HG02885 (cell line): ENCODE data around the gene SECISBP2.

ENCODE experiments used
- ATAC-seq: cut with Tn5 transposase; IDR thresholded peaks from one replicate; pipeline ENCODE4 v1.9.1; 2021; ENCODE audit warnings: mild to moderate bottlenecking; ENCODE audit not compliant: unreplicated experiment, poor library complexity

Gene SECISBP2

DNA sequence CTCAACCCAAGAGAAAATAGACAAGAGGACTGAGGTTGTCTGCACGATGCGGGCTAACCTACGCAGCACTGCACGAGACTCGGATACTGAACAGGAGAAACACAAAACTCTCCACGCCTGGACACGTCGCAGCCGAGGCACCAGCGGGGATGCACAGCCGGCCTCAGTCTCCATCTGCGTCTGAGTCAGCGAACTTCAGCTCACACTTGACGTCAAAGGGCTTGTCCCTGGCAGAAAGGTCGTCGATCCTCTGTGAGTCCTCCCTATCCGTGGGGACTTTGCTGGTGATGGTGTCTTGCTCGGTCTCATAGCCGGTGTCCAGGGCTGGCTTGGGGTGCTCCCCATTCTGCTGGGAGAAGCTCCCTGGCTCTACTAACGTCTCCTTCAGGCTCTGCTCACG, 60.2 kb downstream of the SECISBP2 start:
- ATAC-seq = no peak

DNA sequence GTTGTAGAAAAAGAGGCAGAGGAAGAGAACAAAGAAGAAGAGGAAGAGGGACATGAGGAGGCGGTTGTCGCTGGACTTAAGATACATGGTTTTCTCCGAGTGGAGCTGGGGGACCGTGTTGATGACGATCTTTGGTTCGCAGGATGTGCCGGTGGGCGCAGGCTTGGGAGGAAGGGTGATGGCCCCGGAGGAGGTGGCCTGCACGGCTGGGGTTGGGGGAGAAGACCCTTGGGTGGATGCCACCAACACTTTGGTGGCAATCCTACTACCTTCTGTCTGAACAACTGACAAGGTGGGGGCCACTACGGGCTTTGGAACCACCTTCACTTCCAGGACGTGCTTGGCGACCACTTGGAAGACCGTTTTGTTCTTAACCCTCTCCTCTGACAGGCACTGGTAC, 60.7 kb downstream of the SECISBP2 start:
- ATAC-seq = no peak

DNA sequence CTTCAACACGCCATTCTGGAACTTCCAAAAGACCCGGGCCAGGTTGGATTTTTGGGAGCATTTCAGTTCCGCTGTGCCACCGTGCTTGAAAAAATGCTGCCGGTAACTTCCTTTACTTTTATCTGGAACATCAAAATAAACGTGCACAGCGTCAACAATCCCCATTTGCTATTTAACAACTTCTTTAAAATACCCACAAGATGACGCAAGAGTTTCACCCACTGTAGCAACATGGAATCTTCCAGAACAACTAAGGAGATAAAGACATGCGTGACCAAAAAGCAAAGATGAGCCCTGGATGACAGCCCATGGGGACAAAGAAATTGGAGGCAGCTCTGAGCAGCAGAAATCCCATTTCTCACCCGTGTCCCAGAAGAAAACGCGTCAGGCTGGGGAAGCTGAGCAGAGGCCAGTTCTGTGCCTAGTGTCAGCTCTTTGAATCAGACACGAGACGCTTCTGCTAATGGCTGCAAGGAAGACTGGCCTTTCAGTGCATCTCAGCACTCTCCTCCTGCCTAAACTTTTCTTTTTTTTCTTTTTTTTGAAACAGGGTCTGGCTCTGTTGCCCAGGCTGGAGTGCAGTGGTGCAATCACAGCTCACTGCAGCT, 61.3 kb downstream of the SECISBP2 start:
- no peak for ATAC-seq

DNA sequence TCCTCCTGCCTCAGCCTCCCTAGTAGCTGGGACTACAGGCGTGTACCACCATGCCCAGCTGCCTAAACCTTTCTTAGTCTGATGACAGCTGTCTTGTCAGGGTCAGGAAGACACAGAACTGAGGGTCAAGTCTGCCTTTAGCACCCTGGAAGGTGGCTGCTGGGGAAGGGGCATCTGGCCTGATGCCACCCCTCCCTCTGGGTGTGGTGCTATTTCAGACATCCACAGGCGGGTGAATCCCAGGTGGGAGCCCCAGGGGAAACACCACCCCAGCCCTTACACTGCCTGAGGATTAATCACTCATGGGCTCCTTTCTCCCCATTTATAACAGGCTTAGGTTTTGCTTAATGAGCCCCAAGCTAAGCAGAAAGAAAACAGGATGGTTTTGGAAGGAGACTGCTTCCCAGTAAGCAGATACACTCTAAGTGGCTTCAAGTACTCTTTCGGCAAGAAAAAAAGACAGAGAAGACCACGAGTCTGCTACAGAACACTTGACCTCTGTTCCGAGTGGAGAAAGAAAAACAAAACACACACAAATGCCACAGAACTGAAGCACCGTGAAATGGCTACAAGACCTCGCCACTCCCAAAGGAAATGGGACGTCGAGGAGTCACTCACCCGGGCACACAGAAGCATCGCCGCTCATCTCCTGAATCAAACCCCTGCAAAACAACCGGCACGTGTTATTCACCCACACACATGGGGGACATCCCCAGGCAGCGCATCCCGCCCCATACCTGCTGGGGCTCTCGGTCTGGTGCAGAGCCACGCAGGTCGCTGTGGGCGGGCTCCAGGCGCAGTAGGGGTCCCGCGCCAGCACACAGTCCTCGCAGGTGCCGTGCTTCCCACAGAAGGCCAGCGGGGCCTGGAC, 62.4 kb downstream of the SECISBP2 start:
- no peak for ATAC-seq

DNA sequence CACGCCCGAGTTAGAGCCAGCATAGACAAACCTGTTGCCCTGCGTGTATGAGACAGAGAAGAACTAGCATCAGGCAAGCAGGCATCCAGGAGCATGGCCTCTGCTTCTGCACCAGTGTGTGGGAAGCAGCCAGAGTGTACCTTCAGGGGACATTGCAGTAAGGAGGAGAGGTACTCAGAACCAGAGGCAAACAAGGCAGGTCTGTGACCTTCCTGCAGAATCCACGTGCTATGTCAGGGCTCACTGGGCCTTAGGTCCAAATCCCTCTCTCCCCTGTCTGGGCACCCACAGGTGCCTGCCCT, 63.0 kb downstream of the SECISBP2 start:
- ATAC-seq = no peak

DNA sequence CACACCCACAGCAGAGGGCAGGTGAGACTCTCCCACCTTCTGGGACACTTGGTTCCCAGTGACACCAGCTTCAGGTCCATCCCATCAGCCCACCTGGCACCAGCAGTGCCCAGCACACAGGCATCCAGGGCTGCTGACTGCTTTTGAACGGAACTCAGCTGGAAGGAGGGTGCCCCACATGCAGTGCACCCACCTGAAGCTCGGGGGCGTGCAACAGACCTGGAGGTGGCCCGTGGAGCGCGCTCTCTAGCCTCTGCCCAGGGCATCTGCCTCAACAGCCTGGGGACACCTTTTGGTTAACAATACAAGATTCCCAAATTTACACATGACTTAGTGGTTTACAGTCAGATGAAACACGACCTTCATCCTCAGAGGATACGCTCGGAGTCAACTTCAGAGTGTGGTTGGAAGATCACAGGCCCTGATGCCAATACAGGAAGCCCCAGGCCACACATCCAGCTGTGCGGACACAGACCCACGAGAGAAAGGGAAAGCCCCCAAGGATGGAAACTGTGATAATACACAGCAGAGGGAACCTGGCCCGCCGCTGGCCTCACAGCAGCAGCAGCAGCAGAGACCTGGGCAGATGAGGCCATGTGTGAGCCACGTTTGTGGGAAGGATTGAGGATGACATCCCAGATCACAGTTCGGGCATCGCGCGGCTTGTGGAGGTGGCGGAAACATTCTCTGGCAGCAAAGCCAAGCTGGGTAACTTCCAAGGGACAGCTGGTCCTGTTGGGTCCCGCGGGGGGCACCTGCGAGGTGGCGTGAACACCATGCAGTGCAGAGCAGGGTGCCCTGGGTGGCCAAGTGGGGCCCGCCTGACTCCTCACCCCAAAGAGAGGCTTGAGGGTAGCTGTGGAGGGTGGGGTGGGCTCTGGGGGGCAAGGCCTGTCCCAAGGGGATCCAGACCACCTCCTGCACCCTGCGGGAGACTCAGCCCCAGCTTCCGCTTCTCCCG, 64.0 kb downstream of the SECISBP2 start:
- no peak for ATAC-seq

DNA sequence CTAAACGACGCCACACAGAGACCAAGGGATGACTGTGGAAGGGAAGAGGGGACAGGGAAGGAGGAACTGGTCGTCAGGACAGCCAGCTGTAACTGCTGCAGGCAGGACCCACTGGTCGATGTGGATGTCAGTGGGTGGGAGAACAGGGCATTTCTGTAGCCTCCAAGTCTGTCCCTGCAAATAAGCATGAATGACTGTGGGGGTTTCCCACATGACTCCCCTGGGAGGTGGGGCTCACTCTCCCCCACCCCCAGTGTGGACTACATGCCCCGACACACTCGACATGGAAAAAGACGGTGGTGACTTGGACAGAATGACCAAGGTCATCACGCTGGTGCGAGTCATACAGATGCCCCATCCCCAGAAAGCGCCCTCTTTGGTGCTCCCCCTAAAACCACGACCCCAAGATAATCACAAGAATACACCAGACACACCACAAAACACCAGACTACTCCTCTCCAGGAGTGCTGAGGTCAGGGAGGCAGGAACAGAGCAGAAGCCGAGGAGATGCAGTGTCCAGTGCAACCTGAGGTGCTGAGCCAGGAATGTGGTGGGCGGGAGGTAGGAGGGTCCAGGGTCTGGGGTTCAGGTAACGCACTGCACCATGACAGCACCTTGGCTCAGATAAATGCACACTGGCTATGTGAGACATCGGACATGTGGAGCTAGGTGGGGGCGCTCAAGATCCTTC, 64.9 kb downstream of the SECISBP2 start:
- no peak for ATAC-seq

DNA sequence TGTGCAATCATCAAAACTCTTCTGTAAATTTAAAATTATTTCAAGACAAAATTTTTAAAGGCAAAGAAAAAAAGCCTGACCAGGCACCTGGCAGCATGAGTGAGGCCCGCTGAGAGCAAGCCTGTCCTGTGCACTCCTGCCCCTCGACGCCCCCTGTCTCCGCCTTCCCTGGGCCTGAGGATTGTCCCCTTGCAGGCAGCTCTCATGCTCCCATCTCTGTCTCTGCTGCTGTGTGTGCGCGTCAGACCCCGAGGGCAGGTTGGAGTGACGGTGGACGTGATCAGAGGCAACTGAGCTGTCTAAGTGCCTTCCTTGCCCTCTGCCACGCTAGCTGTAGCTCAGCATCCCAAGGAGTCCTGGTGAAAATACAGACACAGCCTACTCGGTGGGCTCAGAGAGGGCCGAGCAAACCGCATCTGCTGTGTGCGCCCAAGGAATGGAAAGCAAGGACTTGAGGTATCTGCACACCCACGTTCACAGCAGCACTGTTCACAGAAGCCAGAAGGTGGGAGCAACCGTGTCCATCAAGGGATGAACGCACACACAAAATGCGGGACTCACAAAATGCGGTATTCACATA, 65.5 kb downstream of the SECISBP2 start:
- no peak for ATAC-seq

DNA sequence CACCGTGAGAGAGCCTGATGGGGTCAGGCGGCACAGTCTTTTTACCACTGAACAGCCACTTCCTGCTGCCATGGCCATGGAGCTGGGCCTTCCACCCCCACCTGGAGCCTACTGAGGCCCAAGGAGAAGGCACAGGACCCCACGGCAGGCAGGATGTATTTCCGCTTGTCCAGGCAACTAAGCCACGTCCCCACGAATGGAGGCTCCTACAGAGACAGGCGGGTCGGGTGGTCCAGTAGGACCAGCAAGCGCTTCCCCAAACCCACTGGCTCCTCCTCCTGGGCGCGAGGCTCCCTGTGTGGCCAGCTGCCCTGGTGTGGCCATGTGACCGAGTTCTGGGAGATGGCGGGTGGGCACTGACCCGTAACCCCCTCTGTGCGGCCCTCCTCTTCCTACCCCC, 66.5 kb downstream of the SECISBP2 start:
- no peak for ATAC-seq

DNA sequence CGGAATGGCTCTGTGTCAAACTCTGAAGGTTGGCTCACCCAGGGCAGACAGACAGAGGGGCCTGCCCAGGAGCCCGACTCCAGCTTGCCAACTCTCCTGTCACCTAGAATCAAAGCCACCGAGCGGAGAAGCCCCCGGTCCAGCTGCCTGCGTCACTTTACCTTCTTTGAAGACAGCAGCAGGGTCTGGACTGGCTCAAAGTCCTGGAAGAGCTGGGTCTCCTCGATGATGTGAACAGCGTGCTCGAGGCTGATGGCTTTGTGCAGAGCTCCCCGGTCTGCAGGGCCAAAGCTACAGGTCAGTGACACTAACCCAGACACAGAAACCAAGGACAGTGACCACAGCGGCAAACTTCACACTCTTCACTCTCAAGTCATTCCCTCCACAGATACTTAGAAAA, 67.9 kb downstream of the SECISBP2 start:
- ATAC-seq = no peak

DNA sequence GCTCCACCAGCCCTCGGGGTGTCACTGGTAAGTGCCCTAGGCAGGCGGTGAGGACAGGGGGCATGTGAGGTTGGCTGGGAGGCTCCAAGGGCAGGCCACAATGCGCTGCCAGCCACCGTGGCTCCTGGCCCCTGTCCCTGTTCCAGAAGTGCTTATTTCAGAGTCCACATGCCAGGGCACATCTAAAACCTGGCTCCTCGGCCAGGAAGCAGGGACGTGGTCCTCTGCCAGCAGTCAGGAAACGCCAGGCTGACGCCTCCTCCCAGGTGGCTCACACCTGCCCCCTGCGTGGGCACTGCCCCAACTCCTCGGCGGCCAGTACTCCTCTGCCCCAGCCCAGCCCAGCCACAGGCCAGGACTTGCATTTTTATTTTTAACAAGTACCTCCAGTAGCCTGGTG, 68.5 kb downstream of the SECISBP2 start:
- no peak for ATAC-seq

DNA sequence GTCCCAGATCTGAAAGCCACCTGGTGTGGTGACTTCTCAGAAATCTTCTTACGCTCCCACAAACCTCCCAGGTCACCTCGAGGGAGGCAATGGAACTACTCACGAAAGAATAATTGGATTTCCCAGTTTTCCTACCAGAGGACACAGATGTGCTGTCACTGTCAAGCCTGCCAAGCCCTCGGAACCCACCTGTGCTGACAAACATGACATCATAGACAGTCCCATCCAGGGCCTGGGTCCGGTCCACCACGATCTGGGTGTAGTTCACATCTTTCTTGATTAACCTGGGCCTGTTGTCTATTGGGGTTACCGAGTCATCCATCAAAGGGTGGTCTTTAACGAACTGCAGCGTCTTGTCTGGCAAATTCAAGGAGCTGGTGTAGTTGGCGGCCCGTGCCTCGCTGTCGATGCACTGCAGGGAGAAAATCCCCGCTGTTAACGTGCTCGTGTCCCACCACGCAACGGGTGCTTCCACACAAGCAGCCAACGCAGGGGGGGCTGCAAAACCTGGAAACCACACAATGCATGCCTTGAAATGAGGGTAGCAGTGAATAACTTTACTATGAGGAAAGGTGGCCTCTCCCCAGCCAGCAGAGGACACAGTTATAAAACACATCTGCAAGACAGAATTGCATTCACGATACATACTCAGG, 69.0 kb downstream of the SECISBP2 start:
- ATAC-seq = no peak

DNA sequence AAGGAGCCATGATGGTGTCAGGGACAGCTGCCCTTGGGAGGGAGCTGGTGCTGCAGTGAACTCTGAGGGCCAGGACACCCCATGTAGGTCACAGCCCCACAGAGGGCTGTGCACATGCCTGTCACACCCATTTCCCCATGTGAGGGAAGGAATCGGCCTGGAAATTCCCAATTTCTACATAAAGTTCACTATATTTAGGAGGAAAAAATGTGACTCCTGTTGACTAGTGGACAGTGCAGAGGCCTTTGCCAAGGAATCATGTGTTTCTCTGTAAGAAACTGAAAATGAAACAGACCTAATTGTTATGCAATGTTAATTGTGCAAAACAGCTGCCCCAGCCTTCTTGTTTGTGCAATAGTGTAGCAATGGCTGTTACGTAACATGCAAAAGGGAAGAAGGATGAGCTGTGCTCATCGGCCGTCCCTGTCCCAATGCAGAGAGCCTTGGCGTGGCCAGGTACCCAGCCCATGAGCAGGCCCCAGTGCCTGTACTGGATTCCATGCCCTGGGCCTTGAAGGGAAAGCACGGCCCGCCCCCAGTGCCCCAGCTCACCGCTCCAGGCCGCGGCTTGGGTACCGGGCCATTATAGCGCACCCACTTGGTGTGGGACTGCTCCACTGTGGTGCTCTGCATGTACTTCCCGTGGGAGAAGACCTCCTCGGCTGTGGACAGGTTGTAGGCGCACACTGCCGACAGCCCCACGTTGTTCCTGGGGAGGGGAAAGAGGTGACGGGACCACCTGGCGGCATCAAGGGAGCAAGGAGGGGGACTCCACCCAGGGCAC, 70.0 kb downstream of the SECISBP2 start:
- ATAC-seq = no peak

DNA sequence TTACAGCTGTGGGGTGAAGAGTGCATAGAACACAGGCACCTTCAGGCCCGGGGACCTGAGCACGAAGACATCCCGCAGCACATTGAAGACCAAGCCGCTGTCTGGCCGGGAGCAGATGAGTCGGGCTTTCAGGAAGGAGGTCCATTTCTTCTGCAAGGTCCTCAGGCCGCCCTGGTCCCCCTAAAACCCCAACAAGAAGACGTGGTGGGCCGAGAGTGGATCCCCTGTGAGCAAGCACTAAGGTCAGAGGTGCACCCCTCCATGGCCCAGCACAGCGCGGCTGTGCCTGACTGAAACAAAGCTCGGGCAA, 70.5 kb downstream of the SECISBP2 start:
- ATAC-seq = no peak

DNA sequence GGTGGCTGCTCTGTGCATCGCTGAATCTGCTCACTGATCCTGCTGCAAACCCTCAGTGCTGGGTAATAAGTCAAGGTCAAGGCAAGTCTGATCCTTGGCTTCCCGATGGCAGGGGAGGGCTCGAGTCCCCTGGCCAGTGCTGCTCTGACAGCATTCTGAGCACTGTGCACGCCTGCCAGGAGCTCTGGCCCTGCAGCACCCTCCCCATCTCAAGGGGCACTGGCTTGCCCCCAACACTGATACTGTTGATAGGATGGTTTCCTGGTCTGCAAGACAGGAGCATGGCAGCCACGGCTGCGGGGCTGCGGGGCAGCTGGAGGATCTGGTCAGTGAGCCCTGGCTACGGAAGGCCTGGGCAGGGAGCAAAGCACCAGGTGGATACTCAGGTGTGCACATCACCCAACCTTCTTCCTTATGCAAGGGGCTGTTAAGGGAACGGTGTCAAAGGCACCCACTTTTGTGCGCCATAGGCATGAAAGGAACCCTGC, 71.8 kb downstream of the SECISBP2 start:
- no peak for ATAC-seq

DNA sequence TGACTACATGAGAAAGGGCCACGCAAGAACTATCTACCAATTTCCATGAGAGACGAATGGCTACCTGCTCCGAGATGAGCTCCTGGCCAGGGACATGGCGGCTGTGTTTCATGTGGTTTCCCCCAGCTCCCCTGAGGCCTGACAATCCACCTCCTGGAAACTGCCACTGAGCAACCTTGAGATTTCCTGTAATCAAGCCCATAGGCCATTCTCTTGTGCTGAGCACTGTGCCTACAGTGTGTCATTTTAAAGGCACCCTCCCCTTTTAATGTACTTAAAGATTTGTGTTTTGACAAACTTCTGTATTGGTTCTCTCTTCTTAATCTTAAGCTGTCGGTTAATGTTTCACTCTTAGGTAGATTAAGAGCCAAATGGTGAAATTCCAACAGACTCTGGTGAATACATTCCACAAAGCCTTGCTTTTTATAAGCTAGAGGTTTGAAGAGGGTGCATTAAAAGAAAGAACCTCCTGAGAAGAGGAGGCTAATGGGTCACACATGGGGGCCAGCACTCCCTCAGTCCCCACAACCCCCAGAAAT, 72.3 kb downstream of the SECISBP2 start:
- no peak for ATAC-seq

DNA sequence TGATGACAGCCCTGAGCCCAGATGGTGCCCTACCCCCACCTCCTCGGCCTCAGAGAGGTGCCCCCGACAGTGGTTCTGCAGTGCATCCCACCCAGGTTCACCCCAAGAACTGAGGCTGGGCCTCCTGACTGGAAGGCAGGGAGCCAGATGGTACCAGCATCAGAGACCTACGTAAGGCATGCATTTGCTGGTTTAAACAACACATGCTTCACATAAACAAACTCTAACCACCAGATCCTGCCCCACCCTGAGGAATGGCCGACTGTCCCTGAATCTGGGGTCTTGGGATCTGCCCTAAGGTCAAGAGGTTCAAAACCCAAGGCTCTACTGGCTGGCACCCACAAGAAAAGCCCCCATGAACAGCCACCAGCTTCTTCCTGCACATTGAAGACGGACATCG, 73.3 kb downstream of the SECISBP2 start:
- ATAC-seq = no peak

DNA sequence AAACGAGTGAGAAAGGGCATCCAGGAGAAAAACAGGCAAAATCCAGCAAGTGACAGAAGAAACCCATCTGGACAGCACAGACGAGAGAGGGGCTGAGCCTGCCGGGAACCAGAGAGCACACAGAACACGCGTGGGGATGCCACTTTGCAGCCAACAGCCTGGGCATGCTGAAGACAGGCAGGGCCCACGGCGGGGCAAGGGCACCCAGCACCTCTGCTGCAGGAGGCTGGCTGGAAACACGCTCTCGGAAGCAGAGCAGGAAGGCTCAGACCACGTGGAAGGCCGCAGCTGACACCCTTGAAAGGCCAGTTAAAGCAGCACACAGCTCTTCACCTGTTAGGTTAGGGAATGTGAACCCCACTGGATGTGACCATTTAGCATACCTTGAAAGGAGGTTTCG, 76.1 kb downstream of the SECISBP2 start:
- no peak for ATAC-seq
